ENCODE data around the gene HSD3B1. TPM values are rescaled to one million over a fixed set of nuclear protein-coding genes. Genes with fewer than 3 reads are reported as not detected.

The HSD3B1 gene
- total RNA-seq, 1 experiment from 2014 or later = not detected

DNA sequence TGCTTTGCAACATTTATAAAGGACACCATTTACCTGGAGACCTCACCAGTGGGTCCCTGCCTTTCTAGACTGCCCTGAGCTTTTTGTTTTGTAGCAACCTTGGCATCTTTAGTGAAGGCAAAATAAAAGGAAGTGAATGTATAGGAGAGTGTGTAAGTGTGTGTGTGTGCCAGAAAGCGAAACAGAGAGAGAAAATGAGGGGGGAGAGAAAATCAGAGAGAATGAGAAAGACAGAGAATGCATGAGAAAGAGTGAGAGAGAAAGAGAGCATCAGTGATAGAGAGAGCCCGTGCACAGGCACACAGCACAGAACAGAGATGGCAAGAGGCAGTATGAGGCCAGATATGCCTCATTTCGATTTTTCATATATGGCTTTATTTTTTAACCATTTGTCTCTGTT is 57.5 kb downstream of the HSD3B1 start:
- no peaks in the 10 kb centered on the region for H3K4me1 ChIP-seq (ENCODE audit: control insufficient read depth, insufficient read depth, low read length)
- no peaks in the 10 kb centered on the region for H3K36me3 ChIP-seq (ENCODE audit: control insufficient read depth, insufficient read depth, low read length)
- H3K4me3 ChIP-seq (ENCODE audit: low read depth in 2 of 2, low read length in 2 of 2) = no peak overlapping the region
- H3K9me3 ChIP-seq (ENCODE audit: control insufficient read depth, insufficient read depth, low read depth, low read length) = no peaks in the 10 kb centered on the region
- no peak for TF ChIP-seq CTCF (IDR thresholded peaks at IDR 0.05)
- TF ChIP-seq, protein P1, sequence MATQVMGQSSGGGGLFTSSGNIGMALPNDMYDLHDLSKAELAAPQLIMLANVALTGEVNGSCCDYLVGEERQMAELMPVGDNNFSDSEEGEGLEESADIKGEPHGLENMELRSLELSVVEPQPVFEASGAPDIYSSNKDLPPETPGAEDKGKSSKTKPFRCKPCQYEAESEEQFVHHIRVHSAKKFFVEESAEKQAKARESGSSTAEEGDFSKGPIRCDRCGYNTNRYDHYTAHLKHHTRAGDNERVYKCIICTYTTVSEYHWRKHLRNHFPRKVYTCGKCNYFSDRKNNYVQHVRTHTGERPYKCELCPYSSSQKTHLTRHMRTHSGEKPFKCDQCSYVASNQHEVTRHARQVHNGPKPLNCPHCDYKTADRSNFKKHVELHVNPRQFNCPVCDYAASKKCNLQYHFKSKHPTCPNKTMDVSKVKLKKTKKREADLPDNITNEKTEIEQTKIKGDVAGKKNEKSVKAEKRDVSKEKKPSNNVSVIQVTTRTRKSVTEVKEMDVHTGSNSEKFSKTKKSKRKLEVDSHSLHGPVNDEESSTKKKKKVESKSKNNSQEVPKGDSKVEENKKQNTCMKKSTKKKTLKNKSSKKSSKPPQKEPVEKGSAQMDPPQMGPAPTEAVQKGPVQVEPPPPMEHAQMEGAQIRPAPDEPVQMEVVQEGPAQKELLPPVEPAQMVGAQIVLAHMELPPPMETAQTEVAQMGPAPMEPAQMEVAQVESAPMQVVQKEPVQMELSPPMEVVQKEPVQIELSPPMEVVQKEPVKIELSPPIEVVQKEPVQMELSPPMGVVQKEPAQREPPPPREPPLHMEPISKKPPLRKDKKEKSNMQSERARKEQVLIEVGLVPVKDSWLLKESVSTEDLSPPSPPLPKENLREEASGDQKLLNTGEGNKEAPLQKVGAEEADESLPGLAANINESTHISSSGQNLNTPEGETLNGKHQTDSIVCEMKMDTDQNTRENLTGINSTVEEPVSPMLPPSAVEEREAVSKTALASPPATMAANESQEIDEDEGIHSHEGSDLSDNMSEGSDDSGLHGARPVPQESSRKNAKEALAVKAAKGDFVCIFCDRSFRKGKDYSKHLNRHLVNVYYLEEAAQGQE (IDR thresholded peaks at IDR 0.05; ENCODE audit: insufficient read depth in 1 of 2, low read depth in 2 of 2, low read length in 1 of 2) = no peak
- TF ChIP-seq SIN3A (IDR thresholded peaks at IDR 0.05; ENCODE audit: borderline replicate concordance, insufficient read depth, low read depth, low read length) = no peak
- no peak for TF ChIP-seq POLR2AphosphoS5 (IDR thresholded peaks at IDR 0.05; ENCODE audit: low read depth, low read length)
- TF ChIP-seq TCF7L2 (IDR thresholded peaks at IDR 0.05; ENCODE audit: low read depth, low read length) = no peak
- DNase-seq (ENCODE audit: low read depth, low spot score) (no peak), ATAC-seq (no peak)
- in situ Hi-C loops (cut with HindIII; ENCODE audit: low pct_unique_long_range_greater_than_20kb, low sequenced_read_pairs) = no loop called here
- no peak overlapping the region for H3K27ac ChIP-seq (ENCODE audit: low read length)
- intact Hi-C loops (cut with micrococcal nuclease; ENCODE audit: unreplicated experiment) = no loop called here
- BruUV-seq (replicated peaks) = no TSS peak
- peaks cover 5% of the 10 kb centered on the region; the same call in 1 of the 2 replicates for H3K27me3 ChIP-seq (ENCODE audit: control insufficient read depth, insufficient read depth, low read length)
- CTCF ChIA-PET = no interaction called here
- POLR2A ChIA-PET = no interaction called here

Other genes with a start within 250 kb of the HSD3B1 start
- gene HAO2, start 138.4 kb upstream of the HSD3B1 start, total RNA-seq (2021; ENCODE audit: unreplicated experiment) = not detected
- 1.2 TPM for gene HSD3B2, start 92.1 kb upstream of the HSD3B1 start, total RNA-seq (2021; ENCODE audit: unreplicated experiment)
- 7.1 TPM for gene ZNF697, start 141.1 kb downstream of the HSD3B1 start, total RNA-seq (2021; ENCODE audit: unreplicated experiment)
- gene PHGDH, start 204.7 kb downstream of the HSD3B1 start, total RNA-seq (2021; ENCODE audit: unreplicated experiment) = 82.0 TPM